HepG2 (cell line): ENCODE results near the gene ZNF282. TPM values are rescaled to one million over a fixed set of nuclear protein-coding genes. Genes with fewer than 3 reads are reported as not detected.

ENCODE experiments used
- ARID4A ChIP-seq: sonication (generic); formaldehyde crosslinking; IDR thresholded peaks from 2 replicates; pipeline ENCODE4 v1.5.0; 2020; ENCODE audit warnings: mild to moderate bottlenecking, missing genetic modification reagents, borderline replicate concordance
- CENPBD1 ChIP-seq: sonication (generic); formaldehyde crosslinking; IDR thresholded peaks from 2 replicates; pipeline ENCODE4 v1.8.0; 2022; ENCODE audit warnings: missing genetic modification reagents, low read depth, mild to moderate bottlenecking, borderline replicate concordance
- CHD4 ChIP-seq: fragments of 200-600 bp; sonication (generic); IDR thresholded peaks from 2 replicates; pipeline ENCODE4 v1.7.0; 2017; ENCODE audit warnings: mild to moderate bottlenecking, low read length, borderline replicate concordance
- IKZF5 ChIP-seq: IDR thresholded peaks from 2 replicates; pipeline ENCODE4 v1.6.1; 2018; ENCODE audit warnings: missing genetic modification reagents, mild to moderate bottlenecking, missing compliant biosample characterization
- KLF11 ChIP-seq: IDR thresholded peaks from 2 replicates; pipeline ENCODE4 v1.6.1; 2016; ENCODE audit warnings: missing compliant biosample characterization
- MTF1 ChIP-seq: sonication (generic); formaldehyde crosslinking; IDR thresholded peaks from 2 replicates; pipeline ENCODE4 v1.5.0; 2020; ENCODE audit warnings: missing genetic modification reagents
- MXD1 ChIP-seq: sonication (generic); formaldehyde crosslinking; IDR thresholded peaks from 2 replicates; pipeline ENCODE4 v1.4.0; 2020; ENCODE audit warnings: mild to moderate bottlenecking, missing genetic modification reagents
- PRDM4 ChIP-seq: sonication (generic); formaldehyde crosslinking; IDR thresholded peaks from 2 replicates; pipeline ENCODE4 v1.9.0; 2021; ENCODE audit warnings: missing genetic modification reagents, borderline replicate concordance
- SAFB2 ChIP-seq: sonication (generic); formaldehyde crosslinking; IDR thresholded peaks from 2 replicates; pipeline ENCODE4 v1.5.1; 2020; ENCODE audit warnings: missing genetic modification reagents, low read depth, mild to moderate bottlenecking, borderline replicate concordance
- SAP130 ChIP-seq: IDR thresholded peaks from 2 replicates; pipeline ENCODE4 v1.6.1; 2016; ENCODE audit warnings: low read depth
- ZFP82 ChIP-seq: sonication (generic); formaldehyde crosslinking; IDR thresholded peaks from 2 replicates; pipeline ENCODE4 v1.5.1; 2020; ENCODE audit warnings: mild to moderate bottlenecking, missing genetic modification reagents, borderline replicate concordance
- ZNF138 ChIP-seq: sonication (generic); formaldehyde crosslinking; IDR thresholded peaks from 2 replicates; pipeline ENCODE4 v1.5.0; 2020; ENCODE audit warnings: mild to moderate bottlenecking, low read depth, missing genetic modification reagents
- ZNF276 ChIP-seq: sonication (generic); formaldehyde crosslinking; IDR thresholded peaks from 2 replicates; pipeline ENCODE4 v1.4.0; 2020; ENCODE audit warnings: mild to moderate bottlenecking, low read depth, missing genetic modification reagents
- ZNF768 ChIP-seq: sonication (generic); formaldehyde crosslinking; IDR thresholded peaks from 2 replicates; pipeline ENCODE4 v1.4.0; 2020; ENCODE audit warnings: missing genetic modification reagents
- ZSCAN21 ChIP-seq: sonication (generic); formaldehyde crosslinking; IDR thresholded peaks from 2 replicates; pipeline ENCODE4 v1.8.0; 2022; ENCODE audit warnings: mild to moderate bottlenecking, missing genetic modification reagents, moderate library complexity, borderline replicate concordance
- polyA plus RNA-seq, 8 experiments: library from polyadenylated mRNA; depleted of rRNA in 3 of 8; stranded (reverse) in 7 of 8; unstranded in 1 of 8; fragments of >200 nt; fragmentation: Illumina TruSeq in 4 of 8; extraction: Trizol in 4 of 8; gene quantifications; 2 replicates each; pipeline versions ENCODE4 v1.2.1 to v1.2.3, GENCODE V29; 2011 to 2016; ENCODE audit warnings: low read depth in 4 of 8, missing spikeins in 1 of 8, mixed read lengths in 1 of 8; ENCODE audit not compliant: insufficient read depth in 1 of 8
- total RNA-seq, 5 experiments: library from RNA; depleted of rRNA; stranded (reverse); fragments of >200 nt; fragmentation: Illumina TruSeq; extraction: Trizol; gene quantifications; 2 replicates each; pipeline ENCODE4 v1.2.3, GENCODE V29; 2016; ENCODE audit warnings: low read depth in 1 of 5

Gene ZNF282
- total and polyA plus RNA-seq, 2 of the 13 experiments (the other 11 are each of a cell fraction or from before 2014, with no cell fraction given), result 9.1 to 20.9 TPM

- no peak for TF ChIP-seq PRDM4 (CRISPR knock-in tag)
- peak; percentile 81 for TF ChIP-seq IKZF5 (CRISPR knock-in tag)
- no peak for TF ChIP-seq CHD4
- TF ChIP-seq ZNF276 (CRISPR knock-in tag), result no peak
- peak; percentile 71; the same call in 1 of the 2 replicates for TF ChIP-seq MXD1
- peak; percentile 93 for TF ChIP-seq ARID4A (CRISPR knock-in tag)
- no peak; the same call in 1 of the 2 replicates for TF ChIP-seq CENPBD1 (CRISPR knock-in tag)
- TF ChIP-seq ZNF138 (CRISPR knock-in tag), result peak; percentile 78; the same call in 1 of the 2 replicates
- TF ChIP-seq KLF11 (CRISPR knock-in tag), result peak; percentile 93
- peak; percentile 82; the same call in 1 of the 2 replicates for TF ChIP-seq ZNF768
- TF ChIP-seq ZFP82, result peak; percentile 81; the same call in 1 of the 2 replicates
- peak; percentile 88; the same call in 1 of the 2 replicates for TF ChIP-seq SAFB2 (CRISPR knock-in tag)
- no peak; the same call in none of the 2 replicates for TF ChIP-seq ZSCAN21 (CRISPR knock-in tag)
- TF ChIP-seq MTF1 (CRISPR knock-in tag), result no peak
- TF ChIP-seq SAP130 (CRISPR knock-in tag), result peak; percentile 95
Observed at GRCh38 chr7:149239345-149240143, 44.2 kb downstream of the ZNF282 start, which contains the start of gene ZNF212 (continued).
